Cardiac fibroblast (primary cell): Measurements from ENCODE around the gene MRPS6.

Experiments
- DNase-seq, 2 donors: peaks; one replicate each; pipeline versions ENCODE4 v3.0.0 to v3.0.0-alpha.2; 2010; ENCODE audit warnings: low read depth in 2 of 2
- H3K4me3 ChIP-seq, 2 donors: replicated peaks in 1 of 2; 1 replicate in 1 of 2; 2 replicates in 1 of 2; pipeline ENCODE4 v1.5.1; 2011; ENCODE audit warnings: low read depth in 2 of 2, low read length in 2 of 2, mild to moderate bottlenecking in 2 of 2, moderate library complexity in 1 of 2
- TF ChIP-seq, protein P1 (sequence below): IDR thresholded peaks from one replicate; pipeline ENCODE4 v1.5.1; 2011; ENCODE audit warnings: low read depth, mild to moderate bottlenecking, low read length, inconsistent platforms

Gene MRPS6

GRCh38 chr21:34076835-34077234 lies 3.5 kb downstream of the MRPS6 start:
- H3K4me3 ChIP-seq = no peak overlapping the region
- no peak for DNase-seq
- TF ChIP-seq, protein P1, sequence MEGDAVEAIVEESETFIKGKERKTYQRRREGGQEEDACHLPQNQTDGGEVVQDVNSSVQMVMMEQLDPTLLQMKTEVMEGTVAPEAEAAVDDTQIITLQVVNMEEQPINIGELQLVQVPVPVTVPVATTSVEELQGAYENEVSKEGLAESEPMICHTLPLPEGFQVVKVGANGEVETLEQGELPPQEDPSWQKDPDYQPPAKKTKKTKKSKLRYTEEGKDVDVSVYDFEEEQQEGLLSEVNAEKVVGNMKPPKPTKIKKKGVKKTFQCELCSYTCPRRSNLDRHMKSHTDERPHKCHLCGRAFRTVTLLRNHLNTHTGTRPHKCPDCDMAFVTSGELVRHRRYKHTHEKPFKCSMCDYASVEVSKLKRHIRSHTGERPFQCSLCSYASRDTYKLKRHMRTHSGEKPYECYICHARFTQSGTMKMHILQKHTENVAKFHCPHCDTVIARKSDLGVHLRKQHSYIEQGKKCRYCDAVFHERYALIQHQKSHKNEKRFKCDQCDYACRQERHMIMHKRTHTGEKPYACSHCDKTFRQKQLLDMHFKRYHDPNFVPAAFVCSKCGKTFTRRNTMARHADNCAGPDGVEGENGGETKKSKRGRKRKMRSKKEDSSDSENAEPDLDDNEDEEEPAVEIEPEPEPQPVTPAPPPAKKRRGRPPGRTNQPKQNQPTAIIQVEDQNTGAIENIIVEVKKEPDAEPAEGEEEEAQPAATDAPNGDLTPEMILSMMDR = no peak

DNA sequence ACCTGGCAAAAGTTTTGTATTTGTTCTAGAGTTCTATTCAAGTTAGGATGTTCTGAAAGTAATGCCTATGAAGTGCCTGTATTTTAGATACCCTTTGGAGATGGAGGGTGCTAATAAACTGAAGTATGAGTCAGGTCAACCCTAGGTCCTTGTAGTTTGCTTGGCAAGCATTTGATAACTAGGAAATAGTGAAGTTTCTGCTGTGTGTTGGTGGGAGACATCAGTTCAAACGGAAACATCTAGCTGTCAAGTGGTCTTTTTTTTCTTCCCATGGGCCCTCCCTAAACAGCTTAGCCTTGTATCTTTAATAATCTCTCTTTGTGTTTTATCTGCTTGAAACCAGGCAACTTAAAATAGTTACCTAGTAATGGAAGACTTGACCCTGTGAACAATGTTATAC lies 4.5 kb downstream of the MRPS6 start:
- DNase-seq = no peak
- TF ChIP-seq, protein P1 = no peak
- no peak overlapping the region for H3K4me3 ChIP-seq

GRCh38 chr21:34078915-34079314 lies 5.5 kb downstream of the MRPS6 start:
- H3K4me3 ChIP-seq = no peak overlapping the region
- no peak for DNase-seq
- TF ChIP-seq, protein P1 = no peak

DNA sequence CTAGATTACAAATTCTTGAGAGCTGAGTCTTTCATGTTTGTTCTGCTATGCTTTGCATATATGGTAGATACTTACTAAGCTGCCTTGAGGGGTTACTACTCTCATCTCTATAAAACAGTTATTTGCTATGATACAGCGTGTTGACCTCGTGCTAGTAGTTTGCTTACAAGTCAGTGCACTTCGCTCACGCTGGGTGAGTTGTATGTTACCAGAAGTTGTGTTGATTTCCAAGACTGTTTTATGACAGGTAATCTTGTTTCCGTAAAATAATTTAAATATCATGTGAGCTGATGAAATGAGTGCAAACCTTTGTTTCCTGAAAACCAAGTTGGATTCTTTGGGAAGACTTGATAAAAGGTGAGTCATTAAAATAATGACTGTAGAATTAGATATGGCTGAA lies 7.3 kb downstream of the MRPS6 start:
- no peak overlapping the region for H3K4me3 ChIP-seq
- TF ChIP-seq, protein P1 = no peak
- no peak for DNase-seq

- DNase-seq = no peak
- TF ChIP-seq, protein P1 = no peak
- no peak overlapping the region for H3K4me3 ChIP-seq
Observed at GRCh38 chr21:34082769-34083168, 9.4 kb downstream of the MRPS6 start.

GRCh38 chr21:34083357-34083756 lies 10.0 kb downstream of the MRPS6 start:
- TF ChIP-seq, protein P1 = no peak
- no peak for DNase-seq
- H3K4me3 ChIP-seq = no peak overlapping the region

- no peak for DNase-seq
- TF ChIP-seq, protein P1 = no peak
- no peak overlapping the region for H3K4me3 ChIP-seq
Observed at GRCh38 chr21:34085129-34085528, 11.8 kb downstream of the MRPS6 start.
